WI38 (cell line): ENCODE measurements around the gene MTUS2.

Source experiments
- H3K4me3 ChIP-seq: 2 replicates; pipeline ENCODE4 v1.5.1; 2011; ENCODE audit warnings: low read depth, mild to moderate bottlenecking, control low read depth, low read length
- CTCF ChIP-seq: IDR thresholded peaks from 2 replicates; pipeline ENCODE4 v1.5.1; 2012; ENCODE audit warnings: low read depth, mild to moderate bottlenecking, control low read depth, low read length

The MTUS2 gene

GRCh38 chr13:28820099-28821051 is at the start of gene MTUS2:
TSS of gene MTUS2 (plus strand) at chr13:28820339.
- TF ChIP-seq CTCF = no peak
- H3K4me3 ChIP-seq = peak within 1 kb of the TSS; percentile 36

- TF ChIP-seq CTCF = no peak
- no peak overlapping the region for H3K4me3 ChIP-seq
These were observed 41.6 kb upstream of the MTUS2 start for GRCh38 chr13:28778308-28779215.

- no peak overlapping the region for H3K4me3 ChIP-seq
- no peak for TF ChIP-seq CTCF
These were observed 27.1 kb upstream of the MTUS2 start for GRCh38 chr13:28792992-28793391.

GRCh38 chr13:28794396-28794795 is 25.7 kb upstream of the MTUS2 start:
- no peak for TF ChIP-seq CTCF
- H3K4me3 ChIP-seq = no peak overlapping the region

DNA sequence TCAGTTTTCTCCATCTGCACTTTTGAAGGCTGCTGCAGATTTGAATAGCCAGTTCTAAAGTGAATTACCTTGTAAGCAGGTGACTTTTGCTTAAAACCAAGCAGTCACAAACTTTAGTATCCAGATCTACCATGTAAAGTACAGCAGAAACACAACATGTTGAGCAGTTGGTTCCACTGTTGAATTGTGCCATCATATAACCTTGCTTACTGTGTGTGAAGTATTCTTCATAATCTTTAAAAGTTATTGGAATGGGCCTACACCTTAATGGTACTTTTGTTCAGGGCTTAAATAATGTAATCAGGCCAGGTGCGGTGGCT is 23.2 kb upstream of the MTUS2 start:
- no peak for TF ChIP-seq CTCF
- no peak overlapping the region for H3K4me3 ChIP-seq

DNA sequence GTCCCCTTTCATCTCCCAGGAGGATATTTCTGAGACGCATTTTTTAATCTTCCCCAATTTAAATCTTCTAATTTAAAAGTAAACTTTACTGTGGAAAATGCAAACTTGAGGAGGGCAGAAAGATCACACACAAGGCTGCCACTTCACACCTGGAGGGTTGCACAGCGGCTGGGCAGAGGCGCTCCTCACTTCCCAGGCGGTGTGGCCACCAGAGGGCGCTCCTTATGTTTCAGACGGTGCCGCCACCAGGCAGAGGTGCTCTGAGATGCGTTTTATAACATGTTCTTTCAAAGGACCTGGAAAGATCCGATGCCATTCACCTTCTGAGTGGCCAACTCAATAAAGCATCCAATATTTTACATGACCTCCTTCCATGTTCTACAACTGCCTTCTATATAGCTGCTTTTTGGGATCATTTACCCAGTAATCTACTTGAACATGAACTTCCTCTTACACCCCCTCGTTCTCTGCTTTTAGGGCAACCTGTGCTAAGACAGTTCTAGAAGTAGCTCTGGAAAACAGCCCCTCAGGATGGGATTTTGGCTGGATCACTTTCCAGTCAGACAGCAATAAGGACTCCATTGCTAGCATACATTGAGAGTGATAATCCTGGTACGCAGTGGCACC is 14.8 kb upstream of the MTUS2 start:
- H3K4me3 ChIP-seq = no peak overlapping the region
- TF ChIP-seq CTCF = peak; percentile 45

DNA sequence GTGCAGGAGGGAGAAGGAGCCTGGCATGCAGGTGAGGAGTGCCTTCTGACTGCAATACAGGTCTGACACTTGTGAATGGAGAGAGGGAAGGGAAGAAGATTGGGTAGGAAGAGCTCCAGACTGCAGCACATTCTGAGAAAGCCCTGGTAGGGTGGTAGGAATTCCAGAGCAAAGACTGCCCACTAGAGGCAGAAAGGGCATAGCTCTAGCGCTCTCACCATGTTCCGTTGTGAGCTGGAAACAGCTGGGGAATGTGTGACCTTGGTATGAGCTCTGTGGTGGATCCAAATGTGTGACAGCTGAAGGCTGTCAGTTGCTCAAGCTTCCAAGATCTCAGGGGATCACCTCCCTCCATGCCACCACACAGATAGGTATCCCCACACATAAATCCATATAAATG is 2.9 kb upstream of the MTUS2 start:
- TF ChIP-seq CTCF = no peak

More for the DNA sequence above, 2.9 kb upstream of the MTUS2 start:
- H3K4me3 ChIP-seq = no peak overlapping the region
